A204.1 (cell line): ENCODE data around the gene ZNF219.

Experiments used
- FAIRE-seq: peaks from 2 replicates; lab custom pipeline; 2012; peaks lifted over from hg19 to GRCh38; lab: Jason Lieb, UNC

ZNF219 gene

DNA sequence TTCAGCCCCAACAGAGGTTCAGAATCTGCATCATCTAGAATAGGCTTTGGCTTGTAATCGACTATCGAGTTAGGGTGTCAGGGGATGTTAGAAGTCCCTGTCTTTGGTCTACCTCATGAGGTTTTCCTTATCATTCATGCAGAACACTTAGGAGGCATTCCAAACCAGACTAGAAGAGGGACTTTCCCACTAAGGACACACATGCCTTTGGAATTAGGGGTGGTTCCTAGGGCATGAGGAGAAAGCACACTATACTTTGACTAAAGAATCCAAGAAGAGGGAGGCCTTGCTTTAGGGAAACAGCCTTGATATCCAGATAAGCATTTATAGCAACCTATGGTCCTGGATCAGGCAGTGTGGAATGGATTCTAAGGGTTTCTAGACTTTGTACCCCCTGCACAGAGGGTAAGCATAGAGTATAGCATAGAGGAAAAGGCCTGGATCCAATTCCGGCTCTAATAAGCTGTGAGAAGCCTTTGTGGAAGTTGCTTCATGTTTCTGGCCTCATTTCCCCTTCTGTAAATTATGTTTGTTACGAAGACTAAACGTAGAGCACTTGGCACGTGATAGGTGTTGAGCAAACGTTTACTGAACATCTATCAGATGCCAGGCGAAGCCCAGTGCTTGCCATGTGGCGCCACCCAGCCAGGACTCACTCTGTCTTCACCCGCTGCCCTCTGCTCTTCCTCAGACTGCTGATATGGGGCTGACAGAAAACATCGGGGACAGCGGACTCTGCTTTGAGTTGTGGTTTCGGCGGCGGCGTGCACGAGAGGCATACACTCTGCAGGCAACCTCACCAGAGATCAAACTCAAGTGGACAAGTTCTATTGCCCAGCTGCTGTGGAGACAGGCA, 13.2 kb downstream of the ZNF219 start:
- no peak for FAIRE-seq

- FAIRE-seq, result no peak
Observed at GRCh38 chr14:21084396-21084795, 14.1 kb downstream of the ZNF219 start.

GRCh38 chr14:21083565-21084325, 14.7 kb downstream of the ZNF219 start:
- no peak for FAIRE-seq

- no peak for FAIRE-seq
Observed at GRCh38 chr14:21081521-21082142, 16.8 kb downstream of the ZNF219 start.

GRCh38 chr14:21078726-21079125, 19.7 kb downstream of the ZNF219 start:
- no peak for FAIRE-seq

DNA sequence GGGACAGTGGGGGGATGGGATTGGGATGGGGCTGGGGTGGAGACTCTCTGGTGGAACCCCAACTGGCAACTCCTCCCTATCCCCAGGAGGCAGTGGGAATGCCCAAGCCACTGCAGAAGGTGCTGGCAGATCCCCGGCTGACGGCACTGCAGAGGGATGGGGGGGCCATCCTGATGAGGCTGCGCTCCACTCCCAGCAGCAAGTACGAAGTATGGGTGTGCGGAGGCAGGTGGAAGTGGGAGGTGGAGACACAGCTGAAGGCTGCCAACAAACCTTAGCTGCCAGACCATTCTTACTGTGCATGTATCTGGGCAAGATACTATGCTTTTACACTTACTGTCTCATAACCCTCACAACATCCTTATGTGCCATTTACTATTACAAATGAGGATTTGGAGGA, 20.2 kb downstream of the ZNF219 start:
- FAIRE-seq, result no peak

- no peak for FAIRE-seq
Observed at GRCh38 chr14:21077672-21078071, 20.8 kb downstream of the ZNF219 start.

DNA sequence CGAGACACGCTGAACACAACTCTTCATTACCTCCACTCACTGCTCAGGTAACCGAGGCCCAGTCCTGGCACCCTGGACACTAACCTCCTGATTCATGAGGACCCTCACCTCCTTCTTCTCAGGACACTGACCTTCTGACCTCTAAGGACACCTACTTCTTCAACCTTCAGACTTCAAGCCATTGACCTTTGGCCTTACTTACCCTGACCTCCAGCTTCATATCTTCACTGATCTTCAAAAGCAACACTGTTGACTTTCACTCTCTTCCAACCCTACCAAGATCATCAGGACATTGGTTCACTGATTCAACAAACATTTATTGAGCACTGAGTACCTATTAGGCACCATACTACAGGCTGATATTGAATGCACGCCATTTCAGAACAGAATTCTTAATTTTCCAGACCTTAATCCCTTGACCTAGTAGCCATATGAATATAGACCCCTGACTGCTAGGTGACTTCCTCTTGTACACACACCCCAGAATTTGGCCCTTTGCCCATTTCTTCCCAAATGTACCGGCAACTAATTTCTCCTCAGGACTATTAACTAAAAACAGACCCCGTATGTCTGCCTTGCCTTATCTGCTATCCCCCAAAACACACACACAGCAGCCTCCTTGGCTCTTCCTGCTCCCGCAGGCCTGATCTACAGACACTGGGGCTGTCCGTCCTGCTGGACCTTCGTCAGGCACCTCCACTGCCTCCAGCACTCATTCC, 22.6 kb downstream of the ZNF219 start:
- no peak for FAIRE-seq

GRCh38 chr14:21074398-21075272, 23.8 kb downstream of the ZNF219 start:
- no peak for FAIRE-seq

GRCh38 chr14:21073921-21074320, 24.5 kb downstream of the ZNF219 start:
- no peak for FAIRE-seq

DNA sequence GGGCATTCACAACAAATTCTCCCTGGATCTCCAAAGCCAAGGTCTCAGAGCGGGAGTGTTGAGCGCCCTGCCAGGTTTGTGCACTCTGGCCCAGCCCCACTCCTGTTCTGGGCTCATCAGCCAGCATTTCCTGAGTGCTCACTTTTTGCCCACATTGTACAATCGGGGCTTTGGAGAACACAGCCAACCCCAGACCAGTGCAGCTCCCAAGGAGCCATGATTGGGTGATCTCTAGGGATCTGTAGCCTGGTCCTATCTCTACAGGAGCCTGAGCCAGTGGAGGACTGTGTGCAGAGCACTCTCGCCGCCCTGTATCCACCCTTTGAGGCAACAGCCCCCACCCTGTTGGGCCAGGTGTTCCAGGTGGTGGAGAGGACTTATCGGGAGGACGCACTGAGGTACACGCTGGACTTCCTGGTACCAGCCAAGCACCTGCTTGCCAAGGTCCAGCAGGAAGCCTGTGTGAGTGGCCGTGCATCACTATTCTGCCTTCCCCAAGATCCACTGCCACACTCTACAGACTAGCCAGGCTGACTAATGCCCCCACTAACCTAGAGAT, 25.6 kb downstream of the ZNF219 start:
- FAIRE-seq, result no peak

DNA sequence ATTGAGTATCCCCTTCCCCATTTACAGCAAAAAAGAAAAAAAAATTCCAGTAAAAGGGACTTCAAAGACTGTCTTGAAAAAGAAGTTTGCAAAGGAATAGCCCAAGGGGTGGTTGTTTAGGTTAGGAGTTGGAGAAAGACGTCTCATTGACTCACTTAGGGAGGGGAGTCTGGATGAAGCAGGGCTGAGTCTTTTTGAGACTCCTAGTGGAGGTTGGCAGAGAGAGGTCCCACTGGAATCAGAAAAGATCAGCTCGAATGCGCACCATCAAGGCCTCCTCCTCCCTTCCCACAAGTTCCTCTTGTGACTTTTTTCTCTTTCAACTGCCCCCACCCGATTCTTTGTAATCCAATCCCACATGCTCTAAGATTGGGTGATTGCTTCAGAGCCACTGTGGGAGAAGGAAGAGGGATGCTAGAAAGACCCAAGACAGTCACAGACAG, 26.4 kb downstream of the ZNF219 start:
- no peak for FAIRE-seq

GRCh38 chr14:21071225-21072030, 27.0 kb downstream of the ZNF219 start:
- FAIRE-seq, result no peak

GRCh38 chr14:21070610-21071224, 27.7 kb downstream of the ZNF219 start:
- no peak for FAIRE-seq

GRCh38 chr14:21070083-21070609, 28.3 kb downstream of the ZNF219 start, which contains the start of gene ARHGEF40:
Gene ARHGEF40, plus strand, starts transcription at chr14:21070304. Its CDS starts 93 bp downstream, at chr14:21070397.
- no peak for FAIRE-seq

DNA sequence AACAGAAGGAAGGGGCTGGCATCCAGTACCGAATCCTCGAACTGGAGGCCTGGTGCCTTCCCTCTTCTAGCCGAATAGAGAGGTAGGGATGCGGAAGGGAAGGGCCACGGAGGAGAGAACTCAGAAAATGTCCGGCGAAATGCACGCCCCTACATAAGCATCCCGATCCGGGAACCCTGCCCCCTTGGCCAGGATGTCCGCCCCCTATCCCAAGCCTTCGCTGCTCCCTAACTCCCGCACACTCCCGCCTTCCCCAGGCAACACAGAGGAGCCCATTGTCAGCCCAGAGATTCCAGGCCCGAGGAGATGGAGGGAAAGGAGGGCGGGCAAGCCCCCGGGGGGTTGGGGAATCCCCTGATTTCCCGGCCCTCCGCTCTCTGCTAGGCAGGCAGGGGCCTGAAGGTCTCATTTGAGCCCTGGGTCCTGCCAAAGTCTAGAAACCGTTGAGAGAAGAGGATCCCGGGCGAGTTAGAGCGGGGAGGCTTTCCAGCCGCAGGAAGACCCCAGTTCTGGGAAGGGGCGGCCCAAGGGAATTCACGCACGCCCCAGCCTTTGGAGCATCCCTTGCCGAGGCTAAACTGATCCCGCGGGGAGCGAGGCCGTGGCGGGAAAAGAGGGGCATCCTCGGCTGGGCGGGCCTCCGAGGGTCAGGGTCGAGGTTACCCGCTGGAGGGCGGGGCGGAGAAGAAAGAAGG, 28.9 kb downstream of the ZNF219 start:
- FAIRE-seq, result no peak

DNA sequence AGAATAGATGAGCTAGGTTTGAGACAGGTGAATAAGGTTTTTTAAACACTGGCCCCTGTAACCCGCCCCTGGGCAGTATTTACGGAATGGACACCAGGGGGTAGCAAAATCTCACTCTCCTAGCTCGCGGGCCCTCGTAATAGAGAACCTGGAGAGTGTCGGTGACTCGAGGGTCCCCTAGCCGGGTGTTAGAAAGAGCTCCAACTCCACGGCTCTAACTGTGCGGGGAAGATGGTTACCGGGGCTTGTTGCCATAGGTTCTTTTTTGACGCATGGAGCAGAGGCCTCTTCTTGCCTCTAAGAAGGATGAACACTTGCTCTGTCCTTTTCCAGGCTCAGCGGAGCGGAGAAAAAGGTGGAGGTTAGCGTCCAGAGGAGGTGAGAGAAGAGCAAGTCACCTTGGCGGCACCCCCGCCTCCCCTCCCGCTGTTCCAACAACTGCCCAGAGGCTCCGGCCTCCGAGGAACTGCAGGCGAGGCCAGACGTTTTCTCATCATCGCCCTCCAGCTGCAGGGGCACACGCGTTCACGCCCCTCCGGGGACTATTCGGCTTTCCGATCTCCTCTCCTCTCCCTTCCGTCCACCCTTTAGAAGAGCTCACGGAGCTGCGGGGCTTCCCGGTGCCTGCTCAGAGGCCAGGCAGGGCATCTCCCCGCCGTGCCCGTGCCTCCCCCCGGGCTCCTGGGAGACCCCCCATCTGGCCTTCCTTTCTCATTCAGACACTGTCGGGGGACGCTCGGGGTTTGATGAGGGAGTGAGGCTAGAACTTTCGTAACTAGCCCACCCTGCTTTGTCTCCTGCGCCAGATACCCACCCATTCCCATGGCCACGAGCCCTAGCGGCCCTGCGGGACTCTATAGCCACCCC, 29.7 kb downstream of the ZNF219 start:
- FAIRE-seq, result no peak
